ENCODE measurements around the gene JUNB. TPM values are rescaled to one million over a fixed set of nuclear protein-coding genes. Genes with fewer than 3 reads are reported as not detected.
A peak's percentile ranks its signal among the peaks of the same experiment; 100 is the strongest.

JUNB gene
- total and polyA plus RNA-seq, 10 donors, result 57.5 to 363 (median 169) TPM

DNA sequence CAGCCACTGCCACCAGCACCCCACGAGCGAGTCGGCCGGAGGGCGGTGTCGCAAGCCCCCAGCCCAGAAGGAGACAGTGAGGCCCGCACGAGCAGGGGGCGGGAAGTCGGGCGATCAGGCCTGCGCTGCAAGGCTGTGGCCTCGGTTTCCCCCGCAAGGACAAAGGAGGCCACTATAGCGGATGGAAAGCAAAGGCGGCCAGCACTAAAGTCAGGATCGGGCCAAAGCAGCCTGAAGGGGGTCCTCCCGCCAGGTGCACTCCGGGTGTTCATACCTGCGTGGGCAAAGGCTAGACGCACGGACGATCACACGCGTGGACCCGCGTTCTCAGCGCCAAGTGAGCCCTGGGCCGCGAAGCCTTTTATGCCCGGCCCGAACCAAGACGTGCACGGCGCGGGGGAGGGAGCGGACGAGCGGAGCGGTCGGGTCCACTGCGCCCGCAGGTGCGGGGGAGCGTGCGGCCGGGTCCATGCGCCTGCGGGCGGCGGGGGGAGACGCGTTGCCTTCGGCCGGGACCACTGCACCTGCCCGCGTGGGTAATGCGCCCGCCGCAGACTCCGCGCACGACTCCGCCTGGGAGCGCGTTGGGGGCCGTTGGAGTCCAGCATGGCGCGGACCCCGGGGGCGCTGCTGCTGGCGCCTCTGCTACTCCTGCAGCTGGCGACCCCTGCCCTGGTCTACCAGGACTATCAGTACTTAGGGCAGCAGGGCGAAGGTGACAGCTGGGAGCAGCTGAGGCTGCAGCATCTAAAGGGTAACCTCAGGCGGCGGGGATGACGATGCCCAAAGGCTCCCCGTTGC lies 10.4 kb downstream of the JUNB start, which contains the start of the genes PRDX2 and THSD8:
PRDX2 (minus strand) TSS at position 335 of the 801 bp plus-strand sequence. CDS start 539 bp downstream, outside the sequence.
THSD8 (plus strand) TSS at position 604 of the 801 bp plus-strand sequence; CDS start at position 607, 3 bp downstream.
- Histone ChIP-seq H3K27ac (peak within 1 kb of the TSS; percentile 43 to 82 (median 72)), H3K36me3 (peaks cover 0 to 36% (median 9%) of the 10 kb centered on the region in 6 donors), H3K27me3 (replicated peaks in 1 of 7) (peaks cover 0 to 20% (median 0%) of the 10 kb centered on the region in 7 donors), H3K4me1 (peaks cover 15 to 52% (median 36%) of the 10 kb centered on the region in 6 donors), H3K4me3 (peak within 1 kb of the TSS; percentile 51 to 90 (median 78)), H3K9me3 (no peaks in the 10 kb centered on the region)
- 0 to 3% (median 0%) methylated on average over 22 to 78 of the region's 78 CpGs for WGBS, 5 donors
- DNase-seq, result peak; percentile 94
- TF ChIP-seq, protein P1, sequence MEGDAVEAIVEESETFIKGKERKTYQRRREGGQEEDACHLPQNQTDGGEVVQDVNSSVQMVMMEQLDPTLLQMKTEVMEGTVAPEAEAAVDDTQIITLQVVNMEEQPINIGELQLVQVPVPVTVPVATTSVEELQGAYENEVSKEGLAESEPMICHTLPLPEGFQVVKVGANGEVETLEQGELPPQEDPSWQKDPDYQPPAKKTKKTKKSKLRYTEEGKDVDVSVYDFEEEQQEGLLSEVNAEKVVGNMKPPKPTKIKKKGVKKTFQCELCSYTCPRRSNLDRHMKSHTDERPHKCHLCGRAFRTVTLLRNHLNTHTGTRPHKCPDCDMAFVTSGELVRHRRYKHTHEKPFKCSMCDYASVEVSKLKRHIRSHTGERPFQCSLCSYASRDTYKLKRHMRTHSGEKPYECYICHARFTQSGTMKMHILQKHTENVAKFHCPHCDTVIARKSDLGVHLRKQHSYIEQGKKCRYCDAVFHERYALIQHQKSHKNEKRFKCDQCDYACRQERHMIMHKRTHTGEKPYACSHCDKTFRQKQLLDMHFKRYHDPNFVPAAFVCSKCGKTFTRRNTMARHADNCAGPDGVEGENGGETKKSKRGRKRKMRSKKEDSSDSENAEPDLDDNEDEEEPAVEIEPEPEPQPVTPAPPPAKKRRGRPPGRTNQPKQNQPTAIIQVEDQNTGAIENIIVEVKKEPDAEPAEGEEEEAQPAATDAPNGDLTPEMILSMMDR (IDR thresholded peaks at IDR 0.05 in 8 of 11, conservative IDR thresholded peaks at IDR 0.05 in 3 of 11), result peak in 1 of 11 experiments; percentile 17
- TF ChIP-seq POLR2A (IDR thresholded peaks at IDR 0.05) (peak in 2 of 3 donors; percentile 58 to 65), POLR2AphosphoS5 (IDR thresholded peaks at IDR 0.05) (peak; percentile 94)
- intact Hi-C loops (cut with DNase I; ENCODE audit: low total_unique reads), result no loop called here

DNA sequence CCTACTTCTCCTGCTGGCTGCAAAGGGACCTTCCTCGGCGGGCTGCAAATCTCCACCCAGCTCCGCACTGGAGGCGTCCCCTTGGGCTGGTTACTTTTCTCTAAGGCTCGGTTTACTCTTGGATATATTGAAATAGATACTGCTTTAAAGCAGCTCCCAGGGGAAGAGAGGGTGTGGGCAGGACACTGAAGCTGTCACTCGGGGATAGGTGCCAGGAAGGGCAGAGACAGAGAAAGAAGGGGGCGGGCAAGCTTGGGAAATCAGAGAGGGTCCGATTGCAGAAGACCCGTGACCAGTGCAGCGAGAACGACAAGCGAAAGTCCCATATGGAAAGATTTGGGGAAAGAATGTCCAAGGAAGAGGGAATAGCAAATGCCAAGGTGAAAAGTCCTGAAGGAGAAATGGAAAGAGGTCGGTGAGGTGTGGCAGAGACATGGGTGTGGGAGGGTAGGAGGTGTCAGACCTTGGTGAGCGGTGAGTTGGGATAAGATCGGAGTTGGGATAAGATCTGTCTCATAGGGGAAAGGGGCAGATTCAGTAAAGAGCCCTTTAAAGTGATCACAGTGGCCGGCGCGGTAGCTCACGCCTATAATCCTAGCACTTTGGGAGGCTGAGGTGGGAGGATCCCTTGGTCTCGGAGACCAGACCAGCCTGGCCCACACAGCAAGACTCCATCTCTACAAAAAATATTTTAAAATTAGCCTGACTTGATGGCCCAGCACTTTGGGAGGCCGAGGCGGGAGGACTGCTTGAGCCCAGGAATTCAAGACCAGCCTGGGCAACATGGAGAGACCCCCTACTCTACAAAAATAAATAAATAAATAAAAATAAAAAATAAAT lies 11.2 kb downstream of the JUNB start:
- TF ChIP-seq, protein P1 (IDR thresholded peaks at IDR 0.05 in 8 of 11, conservative IDR thresholded peaks at IDR 0.05 in 3 of 11), result no peak
- TF ChIP-seq POLR2AphosphoS5 (IDR thresholded peaks at IDR 0.05) (no peak), POLR2A (IDR thresholded peaks at IDR 0.05) (no peak)
- peaks cover 21 to 56% (median 41%) of the 10 kb centered on the region in 6 donors for H3K4me1 ChIP-seq
- intact Hi-C loops (cut with DNase I; ENCODE audit: low total_unique reads), result no loop called here
- no peaks in the 10 kb centered on the region for H3K9me3 ChIP-seq
- H3K27ac ChIP-seq, result peak overlapping the region in 5 of 8 donors; percentile 67 to 82 (median 76)
- peak overlapping the region; percentile 51 to 90 (median 78) for H3K4me3 ChIP-seq
- H3K36me3 ChIP-seq, result peaks cover 0 to 29% (median 9%) of the 10 kb centered on the region in 6 donors
- DNase-seq, result no peak
- peaks cover 0 to 20% (median 0%) of the 10 kb centered on the region in 7 donors for H3K27me3 ChIP-seq (replicated peaks in 1 of 7)
- WGBS, 5 donors, result 45 to 54% (median 48%) methylated on average over 22 of the region's 22 CpGs

DNA sequence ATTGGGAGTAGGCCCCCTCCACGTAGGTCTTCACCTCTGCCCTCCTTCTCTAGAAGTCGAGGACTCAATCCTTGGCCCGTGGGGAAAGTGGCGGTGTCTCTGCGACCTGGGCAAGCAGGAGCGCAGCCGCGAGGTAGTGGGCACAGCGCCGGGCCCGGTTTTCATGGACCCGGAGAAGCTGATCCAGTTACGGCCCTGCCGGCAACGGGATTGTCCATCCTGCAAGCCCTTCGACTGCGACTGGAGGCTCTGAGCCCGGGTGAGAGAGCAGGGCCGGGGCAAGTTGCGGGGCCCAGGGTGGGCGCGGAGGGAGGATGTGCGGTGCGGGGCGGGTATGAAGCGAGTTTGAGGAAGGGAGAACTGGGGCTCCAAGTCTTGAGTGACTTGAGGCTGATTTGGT lies 12.8 kb downstream of the JUNB start:
- H3K4me1 ChIP-seq, result peaks cover 21 to 57% (median 42%) of the 10 kb centered on the region in 6 donors
- H3K9me3 ChIP-seq, result no peaks in the 10 kb centered on the region
- WGBS, 5 donors, result 92 to 96% (median 95%) methylated on average over 26 of the region's 26 CpGs
- H3K27me3 ChIP-seq (replicated peaks in 1 of 7), result peaks cover 0 to 20% (median 0%) of the 10 kb centered on the region in 7 donors
- no peak overlapping the region for H3K27ac ChIP-seq
- peaks cover 0 to 28% (median 8%) of the 10 kb centered on the region in 6 donors for H3K36me3 ChIP-seq
- TF ChIP-seq, protein P1 (IDR thresholded peaks at IDR 0.05 in 8 of 11, conservative IDR thresholded peaks at IDR 0.05 in 3 of 11), result no peak
- TF ChIP-seq POLR2AphosphoS5 (IDR thresholded peaks at IDR 0.05) (no peak), POLR2A (IDR thresholded peaks at IDR 0.05) (no peak)
- no peak for DNase-seq
- intact Hi-C loops (cut with DNase I; ENCODE audit: low total_unique reads), result no loop called here
- H3K4me3 ChIP-seq, result no peak overlapping the region
